ENCODE measurements around the gene STAP2.
A peak's percentile ranks its signal among the peaks of the same experiment; 100 is the strongest.

The STAP2 gene

DNA sequence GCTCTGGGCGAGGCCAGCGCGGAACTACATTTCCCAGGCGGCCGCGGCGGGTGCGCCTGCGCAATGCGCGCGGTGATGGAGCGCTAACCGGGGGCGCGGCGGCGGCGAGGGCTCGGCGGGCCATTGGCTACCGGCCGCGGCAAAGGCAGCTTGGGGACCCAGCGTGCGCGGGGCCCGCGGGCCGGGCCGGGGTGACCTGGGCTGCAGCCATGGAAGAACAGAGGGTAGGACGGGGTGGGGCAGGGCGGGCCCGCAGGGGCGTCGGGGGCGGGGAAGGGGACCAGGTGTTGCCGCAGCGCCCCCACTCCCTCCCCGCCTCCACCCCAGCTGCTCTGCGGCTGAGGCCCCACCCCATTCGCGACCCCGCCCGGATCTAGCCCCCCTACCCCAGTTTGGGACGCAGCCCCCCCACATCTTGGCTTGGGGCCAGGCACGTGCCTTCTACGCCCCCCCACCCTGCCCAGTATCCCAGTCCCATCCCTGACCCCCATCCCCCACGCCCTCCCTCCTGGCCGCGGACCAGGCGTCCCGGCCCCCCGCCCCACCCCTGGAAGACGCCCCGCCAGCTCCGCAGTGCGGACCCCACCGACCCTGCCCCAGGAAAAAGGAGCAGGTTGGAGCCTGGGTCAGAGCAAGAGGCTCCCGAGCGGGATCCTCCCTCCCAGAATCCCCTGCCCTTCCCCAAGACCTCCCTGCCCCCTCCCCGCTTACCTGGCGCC, 33.9 kb downstream of the STAP2 start, which contains the start of gene FSD1:
FSD1 (plus strand) TSS at position 61 of the 719 bp plus-strand sequence; CDS start at position 210, 149 bp downstream.
- Histone ChIP-seq H3K27ac (no peak within 1 kb of the TSS), H3K9ac (ENCODE audit: insufficient read length) (no peak within 1 kb of the TSS), H3K36me3 (ENCODE audit: insufficient read depth, low read length) (no peaks in the 10 kb centered on the region), H3K9me3 (ENCODE audit: low read depth, low read length) (no peaks in the 10 kb centered on the region), H3K4me3 (peak within 1 kb of the TSS; percentile 69)
- no peak for DNase-seq (ENCODE audit: low read depth, low spot score)
- TF ChIP-seq EZH2 (IDR thresholded peaks at IDR 0.05): no peak
- TF ChIP-seq POLR2AphosphoS5 (IDR thresholded peaks at IDR 0.05; ENCODE audit: borderline replicate concordance, low read depth, low read length): no peak
- no peak for TF ChIP-seq FOXP2 (optimal IDR thresholded peaks at IDR 0.05; ENCODE audit: control extremely low read depth, extremely low read length, insufficient read depth)

DNA sequence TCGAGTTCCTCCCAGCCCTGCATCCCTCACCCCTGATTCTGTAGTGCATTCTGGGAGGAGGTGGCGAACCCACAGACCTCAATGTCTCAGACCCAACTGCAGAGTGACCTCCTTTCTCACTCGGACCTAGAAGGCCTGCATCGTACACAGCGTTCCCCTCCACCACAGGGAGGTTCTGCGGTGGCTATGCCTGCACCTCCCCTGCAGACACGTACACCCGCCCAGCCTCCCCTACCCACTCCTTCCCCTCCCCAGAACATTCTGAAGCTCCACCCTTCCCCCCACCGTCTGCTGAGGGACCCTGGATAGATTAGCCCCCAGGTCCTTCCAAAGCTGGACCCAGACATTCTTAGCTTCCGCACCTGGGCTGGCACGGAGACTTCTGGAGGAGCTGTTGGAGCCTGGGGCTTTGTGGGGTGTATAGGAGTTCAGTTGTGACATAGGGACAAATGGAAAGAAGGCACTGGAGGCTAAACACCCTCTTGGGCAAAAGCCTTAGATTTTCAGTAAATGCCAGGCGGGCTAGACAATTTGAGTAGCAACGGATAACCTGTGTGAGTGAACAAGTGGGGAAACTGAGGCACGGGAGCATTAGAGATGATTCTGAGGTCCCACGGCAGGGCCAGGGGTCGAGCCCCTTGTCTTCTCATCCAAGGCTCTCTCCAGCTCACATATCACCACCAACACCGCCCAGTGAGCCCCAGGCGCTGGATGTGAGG, 34.6 kb downstream of the STAP2 start:
- Histone ChIP-seq H3K9me3 (ENCODE audit: low read depth, low read length) (no peaks in the 10 kb centered on the region), H3K36me3 (ENCODE audit: insufficient read depth, low read length) (no peaks in the 10 kb centered on the region), H3K4me3 (peak overlapping the region; percentile 69), H3K27ac (no peak overlapping the region), H3K9ac (ENCODE audit: insufficient read length) (no peak overlapping the region)
- DNase-seq (ENCODE audit: low read depth, low spot score): no peak
- TF ChIP-seq EZH2 (IDR thresholded peaks at IDR 0.05) (no peak), FOXP2 (optimal IDR thresholded peaks at IDR 0.05; ENCODE audit: control extremely low read depth, extremely low read length, insufficient read depth) (no peak), POLR2AphosphoS5 (IDR thresholded peaks at IDR 0.05; ENCODE audit: borderline replicate concordance, low read depth, low read length) (no peak)

DNA sequence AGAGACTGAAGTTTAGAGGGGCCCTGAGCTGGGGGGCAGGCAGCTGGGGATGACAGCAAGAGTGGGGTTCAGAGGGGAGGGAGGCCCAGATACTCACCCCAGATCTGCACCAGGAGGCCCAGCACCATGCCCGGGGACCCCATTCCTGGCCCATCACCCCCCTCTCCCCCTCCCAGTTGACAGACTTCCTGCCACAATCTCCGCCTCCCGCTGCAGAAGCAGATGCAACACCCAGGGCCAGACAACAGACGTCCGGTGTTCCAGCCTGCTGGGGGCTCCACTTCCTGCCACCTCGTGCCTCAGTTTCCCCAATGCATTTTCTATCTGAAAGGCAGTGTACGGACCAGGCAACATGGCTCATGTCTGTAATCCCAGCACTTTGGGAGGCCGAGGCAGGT, 36.4 kb downstream of the STAP2 start, which contains the start of gene TMIGD2:
TMIGD2 (minus strand) TSS at position 147 of the 398 bp plus-strand sequence; CDS start at position 143, 4 bp downstream.
- DNase-seq (ENCODE audit: low read depth, low spot score): no peak
- Histone ChIP-seq H3K9me3 (ENCODE audit: low read depth, low read length) (no peaks in the 10 kb centered on the region), H3K4me3 (no peak within 1 kb of the TSS), H3K9ac (ENCODE audit: insufficient read length) (peak within 1 kb of the TSS; percentile 15), H3K27ac (no peak within 1 kb of the TSS), H3K36me3 (ENCODE audit: insufficient read depth, low read length) (no peaks in the 10 kb centered on the region)
- no peak for TF ChIP-seq EZH2 (IDR thresholded peaks at IDR 0.05)
- TF ChIP-seq POLR2AphosphoS5 (IDR thresholded peaks at IDR 0.05; ENCODE audit: borderline replicate concordance, low read depth, low read length): no peak
- no peak for TF ChIP-seq FOXP2 (optimal IDR thresholded peaks at IDR 0.05; ENCODE audit: control extremely low read depth, extremely low read length, insufficient read depth)

DNA sequence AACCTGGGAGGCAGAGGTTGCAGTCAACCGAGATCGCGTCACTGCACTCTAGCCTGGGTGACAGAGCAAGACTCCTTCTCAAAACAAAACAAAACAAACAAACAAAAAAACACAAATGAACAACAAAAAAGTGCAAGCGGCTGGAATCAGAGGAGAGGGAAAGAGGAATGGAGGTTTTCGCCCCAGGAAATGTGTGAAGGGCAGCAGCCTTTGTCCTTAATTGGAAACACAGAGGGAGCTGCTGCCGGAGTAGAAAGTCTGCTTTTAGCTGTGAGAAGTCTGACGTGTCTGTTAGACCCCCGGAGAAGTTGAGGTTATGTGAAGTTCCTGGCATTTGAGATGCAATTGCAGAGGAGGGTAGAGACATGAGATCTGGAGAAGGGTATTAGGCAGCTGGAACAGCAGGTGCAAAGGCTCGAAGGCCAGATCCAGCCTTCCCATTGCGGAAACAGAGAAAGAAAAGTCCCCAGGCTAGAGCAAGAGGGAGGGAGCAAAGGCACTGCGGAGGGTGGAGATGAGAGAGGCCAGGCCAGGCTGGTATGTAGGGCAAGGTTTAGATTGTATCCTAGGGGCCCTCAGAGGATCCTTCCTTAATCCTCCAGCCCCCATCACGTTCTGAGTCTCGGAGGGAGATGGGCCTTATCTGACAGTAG, 36.9 kb downstream of the STAP2 start:
- no peaks in the 10 kb centered on the region for H3K9me3 ChIP-seq (ENCODE audit: low read depth, low read length)
- H3K9ac ChIP-seq (ENCODE audit: insufficient read length): peak overlapping the region; percentile 15
- no peak for DNase-seq (ENCODE audit: low read depth, low spot score)
- H3K36me3 ChIP-seq (ENCODE audit: insufficient read depth, low read length): no peaks in the 10 kb centered on the region
- TF ChIP-seq FOXP2 (optimal IDR thresholded peaks at IDR 0.05; ENCODE audit: control extremely low read depth, extremely low read length, insufficient read depth): no peak
- H3K27ac ChIP-seq: no peak overlapping the region
- H3K4me3 ChIP-seq: no peak overlapping the region

DNA sequence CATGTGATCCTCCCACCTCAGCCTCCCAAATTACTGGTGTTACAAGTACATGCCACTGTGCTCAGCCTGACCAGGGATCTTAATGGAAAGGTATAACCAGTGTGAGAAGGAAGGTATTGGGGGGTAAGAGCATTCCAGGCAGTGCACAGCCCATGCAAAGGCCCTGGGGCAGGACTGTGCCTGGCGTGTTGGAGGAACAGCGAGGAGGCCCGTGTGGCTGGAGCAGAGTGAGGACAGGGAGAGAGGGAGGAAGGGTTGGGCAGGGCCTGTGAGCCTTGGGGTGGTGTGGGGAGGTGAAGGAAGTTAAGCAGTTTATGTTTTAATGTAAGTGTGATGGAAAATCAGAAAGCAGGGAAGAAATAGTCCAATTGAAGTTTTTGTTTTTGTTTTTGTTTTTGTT, 38.0 kb downstream of the STAP2 start:
- Histone ChIP-seq H3K36me3 (ENCODE audit: insufficient read depth, low read length) (no peaks in the 10 kb centered on the region), H3K27ac (no peak overlapping the region), H3K9ac (ENCODE audit: insufficient read length) (no peak overlapping the region), H3K9me3 (ENCODE audit: low read depth, low read length) (no peaks in the 10 kb centered on the region), H3K4me3 (no peak overlapping the region)
- TF ChIP-seq FOXP2 (optimal IDR thresholded peaks at IDR 0.05; ENCODE audit: control extremely low read depth, extremely low read length, insufficient read depth) (no peak), EZH2 (IDR thresholded peaks at IDR 0.05) (no peak), POLR2AphosphoS5 (IDR thresholded peaks at IDR 0.05; ENCODE audit: borderline replicate concordance, low read depth, low read length) (no peak)
- no peak for DNase-seq (ENCODE audit: low read depth, low spot score)

DNA sequence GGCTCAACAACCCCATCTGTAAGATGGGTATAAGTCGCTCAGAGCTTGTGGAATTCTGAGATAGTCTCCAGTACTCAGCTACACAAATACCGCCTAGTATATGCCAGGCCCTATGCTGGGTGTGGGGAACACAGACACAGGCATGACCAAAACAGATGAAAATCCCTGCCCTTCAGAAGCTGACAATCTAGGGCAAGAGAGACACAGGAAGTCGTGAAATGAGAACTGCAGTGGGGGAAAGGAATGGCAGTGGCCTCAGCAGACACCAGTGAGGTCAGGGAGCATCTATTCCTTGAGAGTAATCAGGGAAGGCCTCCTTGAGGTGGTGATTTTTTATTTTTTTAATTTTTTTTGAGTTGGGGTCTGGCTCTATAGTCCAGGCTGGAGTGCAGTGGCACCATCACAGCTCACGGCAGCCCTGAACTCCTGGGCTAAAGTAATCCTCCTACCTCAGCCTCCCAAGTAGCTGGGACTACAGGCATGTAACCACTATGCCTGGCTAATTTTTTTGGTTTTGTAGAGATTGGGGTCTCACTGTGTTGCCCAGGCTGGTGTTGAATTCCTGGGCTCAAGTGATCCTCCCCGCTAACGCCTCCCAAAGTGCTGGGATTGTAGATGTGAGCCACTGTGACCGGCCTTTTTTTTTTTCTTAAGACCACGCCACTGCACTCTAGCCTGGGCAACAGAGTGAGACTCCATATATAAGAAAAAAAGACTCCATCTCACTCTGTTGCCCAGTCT, 39.6 kb downstream of the STAP2 start:
- no peak overlapping the region for H3K9ac ChIP-seq (ENCODE audit: insufficient read length)
- TF ChIP-seq POLR2AphosphoS5 (IDR thresholded peaks at IDR 0.05; ENCODE audit: borderline replicate concordance, low read depth, low read length) (no peak), FOXP2 (optimal IDR thresholded peaks at IDR 0.05; ENCODE audit: control extremely low read depth, extremely low read length, insufficient read depth) (no peak), EZH2 (IDR thresholded peaks at IDR 0.05) (no peak)
- no peak for DNase-seq (ENCODE audit: low read depth, low spot score)
- H3K27ac ChIP-seq: no peak overlapping the region
- H3K9me3 ChIP-seq (ENCODE audit: low read depth, low read length): no peaks in the 10 kb centered on the region
- no peak overlapping the region for H3K4me3 ChIP-seq
- H3K36me3 ChIP-seq (ENCODE audit: insufficient read depth, low read length): no peaks in the 10 kb centered on the region

DNA sequence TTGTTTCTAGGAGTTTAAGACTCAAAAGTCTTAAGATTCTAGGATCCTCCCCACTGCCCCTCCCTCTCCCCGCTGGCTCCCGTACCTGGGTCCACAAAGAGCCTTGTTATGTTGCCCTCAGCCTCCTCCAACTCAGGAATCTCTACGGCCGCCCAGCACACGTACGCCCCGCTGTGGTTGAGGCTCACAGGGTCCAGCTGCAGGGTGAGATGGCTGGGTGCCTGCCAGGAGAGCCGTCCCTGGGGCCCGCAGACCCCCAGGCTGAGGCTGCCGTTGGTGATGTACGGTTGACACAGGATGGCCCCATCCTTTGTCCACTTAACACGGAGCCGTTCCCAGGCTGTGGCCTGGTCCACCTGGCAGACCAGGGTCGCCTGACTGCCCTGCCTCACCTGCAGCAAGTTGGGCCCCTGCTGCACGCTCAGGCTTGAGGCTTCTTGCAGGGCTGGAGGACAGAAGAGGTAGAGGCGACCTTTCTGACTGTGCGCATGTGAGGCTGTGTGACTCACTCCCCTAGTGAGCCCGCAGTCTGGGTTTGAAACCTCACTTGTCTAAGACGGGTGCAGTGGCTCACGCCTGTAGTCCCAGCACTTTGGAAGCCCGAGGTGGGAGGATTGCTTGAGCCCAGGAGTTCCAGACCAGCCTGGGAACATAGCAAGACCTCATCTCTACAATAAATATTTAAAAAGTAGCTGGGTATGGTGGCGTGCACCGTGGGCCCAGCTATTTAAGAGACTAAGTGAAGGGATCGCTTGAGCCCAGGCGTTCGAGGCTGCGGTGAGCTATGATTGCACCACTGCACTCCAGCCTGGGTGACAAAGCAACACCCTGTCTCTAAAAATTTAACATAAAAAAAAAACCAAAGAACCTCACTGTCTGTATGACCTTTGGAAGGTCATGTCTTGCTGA, 40.5 kb downstream of the STAP2 start:
- Histone ChIP-seq H3K9ac (ENCODE audit: insufficient read length) (no peak overlapping the region), H3K4me3 (no peak overlapping the region), H3K36me3 (ENCODE audit: insufficient read depth, low read length) (no peaks in the 10 kb centered on the region), H3K9me3 (ENCODE audit: low read depth, low read length) (no peaks in the 10 kb centered on the region), H3K27ac (no peak overlapping the region)
- no peak for TF ChIP-seq POLR2AphosphoS5 (IDR thresholded peaks at IDR 0.05; ENCODE audit: borderline replicate concordance, low read depth, low read length)
- TF ChIP-seq FOXP2 (optimal IDR thresholded peaks at IDR 0.05; ENCODE audit: control extremely low read depth, extremely low read length, insufficient read depth): no peak
- no peak for TF ChIP-seq EZH2 (IDR thresholded peaks at IDR 0.05)
- DNase-seq (ENCODE audit: low read depth, low spot score): no peak
